ENCODE data around the gene MARCHF5.
A peak's percentile ranks its signal among the peaks of the same experiment; 100 is the strongest.

MARCHF5 gene

DNA sequence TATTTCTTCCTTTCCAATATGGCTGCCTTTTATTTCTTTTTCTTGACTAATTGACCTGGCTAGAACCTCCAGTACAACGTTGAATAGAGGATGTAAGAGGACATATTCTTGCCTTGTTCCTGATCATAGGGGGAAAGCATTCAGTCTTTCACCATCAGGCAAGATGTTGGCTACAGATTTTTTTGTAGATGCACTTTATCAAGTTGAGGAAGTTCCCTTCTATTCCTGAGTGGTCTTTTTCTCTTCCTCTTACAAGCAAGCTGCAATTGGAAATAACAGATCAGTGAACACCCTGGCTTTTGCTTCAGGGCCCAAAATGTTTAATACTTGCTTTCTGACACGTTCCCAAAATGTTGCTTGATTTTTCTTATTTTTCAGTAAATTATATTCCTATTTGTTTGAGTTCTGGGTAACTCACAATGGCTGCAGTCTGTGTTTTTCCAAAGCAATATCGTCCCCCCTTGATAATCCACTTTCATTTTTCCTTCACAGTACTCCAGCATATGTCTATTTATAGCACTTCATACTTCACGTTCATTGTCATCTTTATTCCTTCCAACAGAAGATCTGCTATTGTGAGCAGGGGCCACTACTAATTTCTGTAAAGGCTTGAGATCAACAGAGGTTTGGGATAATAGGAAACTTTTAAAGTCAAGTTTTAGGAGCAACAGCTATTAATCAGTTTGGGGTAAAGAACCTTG, 11.8 kb upstream of the MARCHF5 start:
- ChIA-PET CTCF (interaction anchor here (1.2 kb wide), 1 partner anchor 11 kb away, joined by 4 read pairs; no protein-coding TSS in a partner anchor), POLR2A (no interaction called here)
- TF ChIP-seq, protein P1, sequence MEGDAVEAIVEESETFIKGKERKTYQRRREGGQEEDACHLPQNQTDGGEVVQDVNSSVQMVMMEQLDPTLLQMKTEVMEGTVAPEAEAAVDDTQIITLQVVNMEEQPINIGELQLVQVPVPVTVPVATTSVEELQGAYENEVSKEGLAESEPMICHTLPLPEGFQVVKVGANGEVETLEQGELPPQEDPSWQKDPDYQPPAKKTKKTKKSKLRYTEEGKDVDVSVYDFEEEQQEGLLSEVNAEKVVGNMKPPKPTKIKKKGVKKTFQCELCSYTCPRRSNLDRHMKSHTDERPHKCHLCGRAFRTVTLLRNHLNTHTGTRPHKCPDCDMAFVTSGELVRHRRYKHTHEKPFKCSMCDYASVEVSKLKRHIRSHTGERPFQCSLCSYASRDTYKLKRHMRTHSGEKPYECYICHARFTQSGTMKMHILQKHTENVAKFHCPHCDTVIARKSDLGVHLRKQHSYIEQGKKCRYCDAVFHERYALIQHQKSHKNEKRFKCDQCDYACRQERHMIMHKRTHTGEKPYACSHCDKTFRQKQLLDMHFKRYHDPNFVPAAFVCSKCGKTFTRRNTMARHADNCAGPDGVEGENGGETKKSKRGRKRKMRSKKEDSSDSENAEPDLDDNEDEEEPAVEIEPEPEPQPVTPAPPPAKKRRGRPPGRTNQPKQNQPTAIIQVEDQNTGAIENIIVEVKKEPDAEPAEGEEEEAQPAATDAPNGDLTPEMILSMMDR (IDR thresholded peaks at IDR 0.05; ENCODE audit: control extremely low read depth, extremely low read depth, low read depth, missing control alignments) = no peak
- DNase-seq (ENCODE audit: extremely low spot score) = no peak

- peak; percentile 20 for DNase-seq (ENCODE audit: extremely low spot score)
- TF ChIP-seq, protein P1 (IDR thresholded peaks at IDR 0.05; ENCODE audit: control extremely low read depth, extremely low read depth, low read depth, missing control alignments) = no peak
- ChIA-PET POLR2A (no interaction called here), CTCF (interaction anchor here (0.9 to 1.4 kb wide), 4 partner anchors 9 to 29 kb away, joined by 3 to 4 read pairs (median 4); no protein-coding TSS in a partner anchor)
These were observed 6.8 kb upstream of the MARCHF5 start for GRCh38 chr10:92284112-92284704.

DNA sequence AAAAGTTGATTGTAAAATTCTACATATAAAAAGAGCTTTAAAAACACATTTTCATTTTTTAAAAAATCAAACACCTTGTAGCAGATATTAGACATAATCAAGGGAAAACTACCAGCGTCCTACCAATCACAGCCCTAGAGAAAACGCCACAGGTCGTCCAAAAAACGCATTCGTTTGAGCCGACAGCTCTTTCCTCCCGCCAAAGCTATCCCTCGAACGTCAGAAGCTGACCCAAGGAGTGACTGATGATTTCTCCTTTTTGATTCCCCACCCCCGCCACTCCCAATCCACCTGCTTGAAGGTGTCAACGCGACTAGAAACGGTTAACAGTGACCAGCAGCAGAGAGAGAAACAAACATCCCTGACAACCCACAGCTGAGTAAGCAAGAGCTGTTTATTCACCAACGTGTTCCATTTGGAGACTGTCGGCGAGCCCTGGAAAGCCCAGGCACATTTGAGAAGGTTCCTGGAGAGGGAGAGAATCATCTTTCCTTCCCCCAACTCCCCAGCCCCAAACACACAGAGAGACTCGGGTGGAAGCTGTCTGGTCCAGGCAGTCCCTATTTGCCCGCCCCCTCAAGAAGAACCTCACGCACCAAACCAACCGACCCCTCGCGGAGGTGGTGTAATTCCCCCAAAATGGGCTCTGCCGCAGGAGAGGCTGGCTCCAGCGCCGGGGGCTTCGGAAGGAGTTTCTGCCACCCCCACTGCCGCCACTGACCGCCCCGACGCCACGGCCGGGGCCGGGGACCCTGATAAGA, 711 bp upstream of the MARCHF5 start:
- DNase-seq (ENCODE audit: extremely low spot score) = peak; percentile 42
- ChIA-PET CTCF (interaction anchor here (0.8 to 4.1 kb wide), 19 partner anchors 8 to 284 kb away, joined by 3 to 51 read pairs (median 4); partner anchors contain the start of gene IDE), POLR2A (interaction anchor here (1.0 to 1.2 kb wide), 3 partner anchors 10 to 15 kb away, joined by 3 to 5 read pairs (median 4); no protein-coding TSS in a partner anchor)
- TF ChIP-seq, protein P1 (IDR thresholded peaks at IDR 0.05; ENCODE audit: control extremely low read depth, extremely low read depth, low read depth, missing control alignments) = no peak

GRCh38 chr10:92291616-92291865, 574 bp downstream of the MARCHF5 start:
- CTCF ChIA-PET = interaction anchor here (0.8 to 4.1 kb wide), 21 partner anchors 9 to 283 kb away, joined by 3 to 51 read pairs (median 4); no protein-coding TSS in a partner anchor
- TF ChIP-seq, protein P1 (IDR thresholded peaks at IDR 0.05; ENCODE audit: control extremely low read depth, extremely low read depth, low read depth, missing control alignments) = no peak
- POLR2A ChIA-PET = interaction anchor here (1.0 kb wide), 2 partner anchors 9 to 13 kb away, joined by 3 to 4 read pairs; no protein-coding TSS in a partner anchor
- no peak for DNase-seq (ENCODE audit: extremely low spot score)

DNA sequence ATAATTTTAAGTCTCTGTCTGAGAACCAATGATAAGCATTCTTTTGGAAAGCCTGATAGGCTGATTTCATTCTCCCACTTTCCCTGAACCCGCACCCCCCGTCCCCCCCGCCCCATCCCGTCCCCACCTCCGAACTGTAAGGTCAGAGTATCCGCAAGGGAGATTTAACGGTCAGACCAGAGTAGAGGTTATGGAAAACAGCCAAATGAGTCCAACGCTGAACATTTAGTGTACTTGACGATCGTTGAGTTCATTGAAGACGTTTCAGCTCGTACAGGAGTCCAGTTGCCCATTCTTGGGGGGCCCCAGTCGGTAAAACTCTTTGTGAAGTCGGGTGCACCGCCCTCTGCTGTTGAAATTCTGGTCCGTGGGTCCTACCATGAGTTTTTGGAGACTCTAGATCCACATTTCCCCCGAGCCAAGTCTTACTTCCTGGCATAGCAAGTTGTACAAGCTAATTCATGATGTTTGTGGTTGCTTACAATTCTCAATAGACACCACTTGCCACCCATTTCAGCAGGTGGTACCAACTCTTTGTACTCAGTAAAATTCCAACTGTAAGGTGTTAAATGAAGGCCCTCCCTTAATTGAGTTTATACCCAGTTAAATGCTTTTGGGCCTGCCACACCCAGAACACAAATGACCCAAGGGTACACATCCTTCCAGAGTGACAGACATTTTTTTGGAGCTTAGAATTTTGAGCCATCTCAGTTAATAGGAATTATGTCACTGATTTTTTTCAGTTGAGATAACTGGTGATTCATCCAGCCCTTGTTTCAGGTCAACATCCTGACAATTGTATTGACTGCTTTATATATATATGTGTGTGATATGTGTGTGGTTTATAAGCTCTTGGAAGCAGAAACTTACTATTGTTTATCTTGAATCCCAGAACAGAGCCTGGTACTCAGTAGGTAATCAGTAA, 1.2 kb downstream of the MARCHF5 start:
- ChIA-PET POLR2A (no interaction called here), CTCF (interaction anchor here (0.8 to 4.1 kb wide), 18 partner anchors 8 to 283 kb away, joined by 3 to 51 read pairs (median 4); no protein-coding TSS in a partner anchor)
- DNase-seq (ENCODE audit: extremely low spot score) = peak; percentile 63
- TF ChIP-seq, protein P1 (IDR thresholded peaks at IDR 0.05; ENCODE audit: control extremely low read depth, extremely low read depth, low read depth, missing control alignments) = peak; percentile 55
